GM12865 (cell line): Measurements from ENCODE around the gene SUMO2.
A peak's percentile ranks its signal among the peaks of the same experiment; 100 is the strongest.
"Not testable (repeated sequence)": the region's sequence is repeated elsewhere in the genome, so short reads cannot be mapped to it uniquely, and the experiment has no call there.

ENCODE experiments used
- DNase-seq: peaks from one replicate; pipeline ENCODE4 v3.0.0; 2010; ENCODE audit warnings: low read depth
- H3K4me3 ChIP-seq: 2 replicates; pipeline ENCODE4 v1.5.1; 2011; ENCODE audit warnings: mild to moderate bottlenecking, low read depth, low read length, control low read depth
- CTCF ChIP-seq: IDR thresholded peaks from 2 replicates; pipeline ENCODE4 v1.5.1; 2011; ENCODE audit warnings: low read length, control low read depth, low read depth, inconsistent platforms; ENCODE audit not compliant: insufficient read depth; ENCODE audit errors: missing control alignments

SUMO2 gene

GRCh38 chr17:75168998-75169397, 13.8 kb downstream of the SUMO2 start:
- H3K4me3 ChIP-seq: no peak overlapping the region
- DNase-seq: no peak
- no peak for TF ChIP-seq CTCF

- H3K4me3 ChIP-seq: not testable (repeated sequence)
Observed at GRCh38 chr17:75164606-75165005, 18.2 kb downstream of the SUMO2 start.

GRCh38 chr17:75163074-75163473, 19.7 kb downstream of the SUMO2 start:
- TF ChIP-seq CTCF: no peak
- DNase-seq: no peak
- no peak overlapping the region for H3K4me3 ChIP-seq

More at GRCh38 chr17:75164606-75165005, 18.2 kb downstream of the SUMO2 start:
- DNase-seq: not testable (repeated sequence)

GRCh38 chr17:75160211-75160610, 22.5 kb downstream of the SUMO2 start:
- DNase-seq: no peak
- H3K4me3 ChIP-seq: no peak overlapping the region
- no peak for TF ChIP-seq CTCF

GRCh38 chr17:75159196-75160031, 23.3 kb downstream of the SUMO2 start:
- no peak overlapping the region for H3K4me3 ChIP-seq
- no peak for DNase-seq
- no peak for TF ChIP-seq CTCF

GRCh38 chr17:75158480-75158879, 24.3 kb downstream of the SUMO2 start:
- H3K4me3 ChIP-seq, DNase-seq: not testable (repeated sequence)

- no peak overlapping the region for H3K4me3 ChIP-seq
- DNase-seq: no peak
- TF ChIP-seq CTCF: no peak
Observed at GRCh38 chr17:75155191-75155601, 27.6 kb downstream of the SUMO2 start.

- H3K4me3 ChIP-seq: peak within 1 kb of the TSS; percentile 80
- no peak for TF ChIP-seq CTCF
- peak; percentile 100 for DNase-seq
Observed at GRCh38 chr17:75154195-75155106, 28.3 kb downstream of the SUMO2 start, which contains the start of gene JPT1. JPT1 (minus strand) TSS chr17:75154512; CDS start chr17:75154397, 115 bp downstream.
